Esophagus squamous epithelium (tissue), 5 donors: Measurements from ENCODE around the gene ZNF672. TPM values are rescaled to one million over a fixed set of nuclear protein-coding genes. Genes with fewer than 3 reads are reported as not detected.

Source experiments
- DNase-seq: peaks from one replicate; lab custom pipeline; 2025; lab: John Stamatoyannopoulos, UW
- H3K27ac ChIP-seq, 4 donors: fragments of 200-600 bp; sonication (generic); one replicate each; pipeline ENCODE4 v1.5.1; 2016 to 2019; ENCODE audit warnings: mild to moderate bottlenecking in 1 of 4
- H3K27me3 ChIP-seq, 4 donors: fragments of 200-600 bp; sonication (generic); 1 replicate in 3 of 4; 2 replicates in 1 of 4; pipeline versions ENCODE4 v1.5.1 to v1.6.0; 2017 to 2021; ENCODE audit warnings: antibody characterized with exemption in 1 of 4
- H3K36me3 ChIP-seq, 3 donors: fragments of 200-600 bp; sonication (generic); one replicate each; pipeline ENCODE4 v1.5.1; 2016 to 2019
- H3K4me1 ChIP-seq, 3 donors: fragments of 200-600 bp; sonication (generic); one replicate each; pipeline ENCODE4 v1.5.1; 2017 to 2019
- H3K4me3 ChIP-seq, 4 donors: fragments of 200-600 bp; sonication (generic); 1 replicate in 3 of 4; 2 replicates in 1 of 4; pipeline ENCODE4 v1.5.1; 2016 to 2019; ENCODE audit warnings: mild to moderate bottlenecking in 2 of 4, moderate library complexity in 1 of 4
- H3K9me3 ChIP-seq, 3 donors: fragments of 200-600 bp; sonication (generic); one replicate each; pipeline ENCODE4 v1.5.1; 2016 to 2019
- CTCF ChIP-seq, 6 experiments: fragments of 450-650 bp in 4 of 6; fragments of 200-600 bp in 2 of 6; sonication (generic) in 2 of 6; IDR thresholded peaks; one replicate each; pipeline ENCODE4 v1.5.1; 2016 to 2019; ENCODE audit warnings: antibody characterized with exemption in 6 of 6, mild to moderate bottlenecking in 4 of 6, moderate library complexity in 4 of 6
- POLR2A ChIP-seq, 4 donors: fragments of 450-650 bp; IDR thresholded peaks; one replicate each; pipeline ENCODE4 v1.6.1; 2017; ENCODE audit warnings: antibody characterized with exemption in 4 of 4, mild to moderate bottlenecking in 4 of 4, moderate library complexity in 3 of 4
- WGBS, 2 donors: methylation state at CpG; one replicate each; pipeline ENCODE4 v1.1.5; 2018; 5-methylcytosine and 5-hydroxymethylcytosine counted together
- intact Hi-C: fragments of 100-400 bp; cut with DNase I; formaldehyde crosslinking; loops from one replicate; pipeline ENCODE4 v1.15.0; 2022
- total RNA-seq, 4 donors: library from RNA; depleted of rRNA; stranded (reverse); fragments of >200 nt; gene quantifications; one replicate each; pipeline ENCODE4 v1.1.0, GENCODE V29; 2016
- donor health status: DM: yes; HTN: yes; CAD: no.

ZNF672 gene
- total RNA-seq, 4 donors from 2014 or later = 22.3 to 25.8 (median 24.0) TPM

GRCh38 chr1:248818505-248819374 is 19.3 kb upstream of the ZNF672 start:
- intact Hi-C loops = no loop called here
- Histone ChIP-seq H3K27me3 (no peaks in the 10 kb centered on the region), H3K9me3 (no peaks in the 10 kb centered on the region), H3K4me3 (no peak overlapping the region), H3K4me1 (peaks cover 11 to 54% (median 28%) of the 10 kb centered on the region in 3 donors), H3K27ac (peak overlapping the region in 1 of 4 donors; percentile 13), H3K36me3 (peaks cover 19 to 97% (median 28%) of the 10 kb centered on the region in 3 donors)
- 65 to 74% methylated on average over 4 to 5 of the region's 5 CpGs for WGBS, 2 donors
- no peak for DNase-seq
- no peak for TF ChIP-seq POLR2A (IDR thresholded peaks at IDR 0.05)
- no peak for TF ChIP-seq CTCF (IDR thresholded peaks at IDR 0.05)

- intact Hi-C loops = no loop called here
- no peak for DNase-seq
- peaks cover 24 to 68% (median 41%) of the 10 kb centered on the region in 3 donors for H3K4me1 ChIP-seq
- H3K27ac ChIP-seq = no peak overlapping the region
- no peaks in the 10 kb centered on the region for H3K27me3 ChIP-seq
- TF ChIP-seq POLR2A (IDR thresholded peaks at IDR 0.05) = no peak
- no peaks in the 10 kb centered on the region for H3K9me3 ChIP-seq
- no peak overlapping the region for H3K4me3 ChIP-seq
- 80 to 87% methylated on average over 6 to 7 of the region's 7 CpGs for WGBS, 2 donors
- peaks cover 8 to 94% (median 18%) of the 10 kb centered on the region in 3 donors for H3K36me3 ChIP-seq
Measured at GRCh38 chr1:248820041-248820585, 17.9 kb upstream of the ZNF672 start.

- peaks cover 26 to 70% (median 41%) of the 10 kb centered on the region in 3 donors for H3K4me1 ChIP-seq
- H3K9me3 ChIP-seq = no peaks in the 10 kb centered on the region
- TF ChIP-seq CTCF (IDR thresholded peaks at IDR 0.05) (no peak), POLR2A (IDR thresholded peaks at IDR 0.05) (no peak)
- no peak for DNase-seq
- 10 to 80% methylated on average over 2 of the region's 3 CpGs for WGBS, 2 donors
- intact Hi-C loops = no loop called here
- no peak overlapping the region for H3K4me3 ChIP-seq
- H3K36me3 ChIP-seq = peaks cover 8 to 85% (median 9%) of the 10 kb centered on the region in 3 donors
- no peak overlapping the region for H3K27ac ChIP-seq
- H3K27me3 ChIP-seq = no peaks in the 10 kb centered on the region
Measured at GRCh38 chr1:248821101-248821500, 16.9 kb upstream of the ZNF672 start.

- DNase-seq = no peak
- Histone ChIP-seq H3K9me3 (no peaks in the 10 kb centered on the region), H3K27me3 (no peaks in the 10 kb centered on the region), H3K4me3 (no peak overlapping the region), H3K27ac (no peak overlapping the region), H3K36me3 (peaks cover 7 to 79% (median 8%) of the 10 kb centered on the region in 3 donors), H3K4me1 (peaks cover 27 to 71% (median 41%) of the 10 kb centered on the region in 3 donors)
- WGBS, 2 donors = 90 to 91% methylated on average over 2 to 7 of the region's 7 CpGs
- intact Hi-C loops = no loop called here
- TF ChIP-seq CTCF (IDR thresholded peaks at IDR 0.05) = no peak
- no peak for TF ChIP-seq POLR2A (IDR thresholded peaks at IDR 0.05)
Measured at GRCh38 chr1:248821641-248822040, 16.4 kb upstream of the ZNF672 start.

- Histone ChIP-seq H3K27me3 (no peaks in the 10 kb centered on the region), H3K9me3 (no peaks in the 10 kb centered on the region), H3K27ac (no peak overlapping the region), H3K36me3 (peaks cover 7 to 72% (median 8%) of the 10 kb centered on the region in 3 donors), H3K4me3 (no peak overlapping the region), H3K4me1 (peaks cover 34 to 75% (median 46%) of the 10 kb centered on the region in 3 donors)
- no peak for DNase-seq
- intact Hi-C loops = no loop called here
- 79 to 84% methylated on average over 11 to 15 of the region's 15 CpGs for WGBS, 2 donors
- TF ChIP-seq CTCF (IDR thresholded peaks at IDR 0.05) (no peak), POLR2A (IDR thresholded peaks at IDR 0.05) (no peak)
Measured at GRCh38 chr1:248822148-248823032, 15.6 kb upstream of the ZNF672 start.
